Endothelial cell (in vitro differentiated cells): ENCODE measurements around the gene MICB. TPM values are rescaled to one million over a fixed set of nuclear protein-coding genes. Genes with fewer than 3 reads are reported as not detected.
A peak's percentile ranks its signal among the peaks of the same experiment; 100 is the strongest.

Experiments used
- DNase-seq: peaks from one replicate; pipeline ENCODE4 v3.0.0; 2021; ENCODE audit warnings: low spot score
- H3K27ac Mint-ChIP-seq: one replicate; pipeline ENCODE4 v1.8.0; 2021; ENCODE audit warnings: mixed read lengths, inconsistent platforms; ENCODE audit not compliant: unreplicated experiment
- H3K27me3 Mint-ChIP-seq: one replicate; pipeline ENCODE4 v1.8.0; 2021; ENCODE audit warnings: mild to moderate bottlenecking, moderate library complexity, mixed read lengths, inconsistent platforms; ENCODE audit not compliant: unreplicated experiment
- H3K36me3 Mint-ChIP-seq: one replicate; pipeline ENCODE4 v1.8.0; 2021; ENCODE audit warnings: mild to moderate bottlenecking, low read depth, mixed read lengths, inconsistent platforms; ENCODE audit not compliant: unreplicated experiment
- H3K4me1 Mint-ChIP-seq: one replicate; pipeline ENCODE4 v1.8.0; 2021; ENCODE audit warnings: mild to moderate bottlenecking, mixed read lengths, inconsistent platforms; ENCODE audit not compliant: unreplicated experiment
- H3K4me3 Mint-ChIP-seq: one replicate; pipeline ENCODE4 v1.8.0; 2021; ENCODE audit warnings: mild to moderate bottlenecking, mixed read lengths, inconsistent platforms; ENCODE audit not compliant: unreplicated experiment
- H3K9me3 Mint-ChIP-seq: one replicate; pipeline ENCODE4 v1.8.0; 2021; ENCODE audit warnings: mixed read lengths, inconsistent platforms; ENCODE audit not compliant: unreplicated experiment
- total RNA-seq: library from RNA; stranded (reverse); fragmentation: NEBNext Ultra II Directional; extraction: Animal tissue kit (Norgen Biotek cat#: 25700); gene quantifications from one replicate; pipeline ENCODE4 v1.2.1, GENCODE V29; 2021; ENCODE audit not compliant: unreplicated experiment
- TF ChIP-seq, protein P1 (sequence below): fragments of 200-600 bp; sonication (generic); IDR thresholded peaks from one replicate; pipeline ENCODE4 v1.5.0; 2021; ENCODE audit warnings: antibody characterized with exemption; ENCODE audit not compliant: unreplicated experiment

Gene MICB
- total RNA-seq, 1 donor from 2014 or later, result 3.6 TPM

DNA sequence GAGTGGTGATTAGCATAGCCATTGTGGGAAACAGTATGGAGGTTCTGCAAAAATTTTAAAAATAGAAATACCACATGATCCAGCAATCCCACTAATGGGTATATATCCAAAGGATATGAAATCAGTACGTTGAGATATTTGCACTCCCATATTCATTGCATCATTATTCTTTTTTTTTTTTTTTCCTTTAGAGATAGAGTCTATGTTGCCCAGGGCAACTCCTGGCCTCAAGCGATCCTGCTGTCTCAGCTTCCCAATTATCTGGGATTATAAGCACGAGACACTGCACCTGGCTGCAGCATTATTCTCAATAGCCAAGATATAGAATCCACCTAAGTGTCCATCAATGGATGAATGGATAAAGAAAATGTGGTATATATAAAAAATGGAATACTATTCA lies 23.9 kb downstream of the MICB start:
- Mint-ChIP-seq H3K27me3 (no peaks in the 10 kb centered on the region), H3K4me1 (peaks cover 5% of the 10 kb centered on the region), H3K9me3 (no peaks in the 10 kb centered on the region), H3K27ac (no peak overlapping the region), H3K36me3 (no peaks in the 10 kb centered on the region), H3K4me3 (no peak overlapping the region)
- TF ChIP-seq, protein P1, sequence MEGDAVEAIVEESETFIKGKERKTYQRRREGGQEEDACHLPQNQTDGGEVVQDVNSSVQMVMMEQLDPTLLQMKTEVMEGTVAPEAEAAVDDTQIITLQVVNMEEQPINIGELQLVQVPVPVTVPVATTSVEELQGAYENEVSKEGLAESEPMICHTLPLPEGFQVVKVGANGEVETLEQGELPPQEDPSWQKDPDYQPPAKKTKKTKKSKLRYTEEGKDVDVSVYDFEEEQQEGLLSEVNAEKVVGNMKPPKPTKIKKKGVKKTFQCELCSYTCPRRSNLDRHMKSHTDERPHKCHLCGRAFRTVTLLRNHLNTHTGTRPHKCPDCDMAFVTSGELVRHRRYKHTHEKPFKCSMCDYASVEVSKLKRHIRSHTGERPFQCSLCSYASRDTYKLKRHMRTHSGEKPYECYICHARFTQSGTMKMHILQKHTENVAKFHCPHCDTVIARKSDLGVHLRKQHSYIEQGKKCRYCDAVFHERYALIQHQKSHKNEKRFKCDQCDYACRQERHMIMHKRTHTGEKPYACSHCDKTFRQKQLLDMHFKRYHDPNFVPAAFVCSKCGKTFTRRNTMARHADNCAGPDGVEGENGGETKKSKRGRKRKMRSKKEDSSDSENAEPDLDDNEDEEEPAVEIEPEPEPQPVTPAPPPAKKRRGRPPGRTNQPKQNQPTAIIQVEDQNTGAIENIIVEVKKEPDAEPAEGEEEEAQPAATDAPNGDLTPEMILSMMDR, result no peak
- no peak for DNase-seq

DNA sequence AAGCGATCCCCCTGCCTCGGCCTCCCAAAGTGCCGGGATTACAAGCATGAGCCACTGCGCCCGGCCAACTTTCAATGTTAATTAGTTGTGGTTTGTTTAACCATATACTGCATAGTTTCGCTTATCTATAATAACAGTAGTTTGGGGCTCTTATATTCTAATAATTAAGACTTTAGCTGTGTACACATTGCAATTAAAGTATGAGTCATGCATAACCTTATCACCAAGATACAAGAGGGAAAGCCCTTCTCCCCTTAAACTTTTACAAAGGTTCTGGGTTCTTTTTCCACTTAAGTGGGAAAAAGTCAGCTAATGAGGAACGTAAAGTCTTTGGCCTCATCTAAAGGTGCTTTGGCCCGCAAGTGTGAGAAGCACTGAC lies 27.6 kb downstream of the MICB start:
- H3K36me3 Mint-ChIP-seq, result peaks cover 6% of the 10 kb centered on the region
- peaks cover 5% of the 10 kb centered on the region for H3K4me1 Mint-ChIP-seq
- TF ChIP-seq, protein P1, result no peak
- H3K27me3 Mint-ChIP-seq, result no peaks in the 10 kb centered on the region
- H3K4me3 Mint-ChIP-seq, result no peak overlapping the region
- H3K27ac Mint-ChIP-seq, result no peak overlapping the region
- DNase-seq, result no peak
- no peaks in the 10 kb centered on the region for H3K9me3 Mint-ChIP-seq

DNA sequence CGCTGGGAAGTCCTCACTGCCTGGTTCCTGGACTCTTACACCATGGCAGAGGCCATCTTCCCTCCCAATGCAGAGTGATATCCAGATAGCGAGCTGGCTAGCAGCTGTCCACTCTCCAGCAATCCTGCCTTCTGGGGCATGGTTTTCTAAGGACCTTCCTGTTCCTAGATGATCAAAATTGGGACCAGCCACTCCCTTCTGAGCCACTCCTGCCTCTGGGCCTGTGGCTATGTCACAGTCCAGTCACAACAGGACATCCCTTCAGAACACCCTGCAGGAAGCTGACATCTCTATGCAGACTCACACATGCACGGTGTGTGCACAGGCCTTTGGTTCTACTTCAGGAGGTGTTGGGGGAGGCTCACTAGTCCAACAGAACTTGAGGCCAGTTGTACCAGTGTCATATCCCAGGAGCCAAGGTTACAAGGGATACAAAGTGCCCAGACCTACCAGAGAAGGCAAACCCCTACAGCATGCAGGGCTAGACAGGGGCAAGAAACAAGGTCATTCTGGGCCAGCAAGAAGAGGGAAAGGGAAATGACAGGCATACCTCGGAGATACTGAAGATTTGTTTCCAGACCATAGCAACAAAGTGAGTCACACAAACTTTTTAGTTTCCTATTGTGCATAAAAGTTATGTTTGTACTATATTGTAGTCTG lies 28.1 kb downstream of the MICB start:
- Mint-ChIP-seq H3K27me3 (peaks cover 2% of the 10 kb centered on the region), H3K4me3 (no peak overlapping the region), H3K27ac (peak overlapping the region; percentile 84), H3K9me3 (no peaks in the 10 kb centered on the region), H3K4me1 (peaks cover 5% of the 10 kb centered on the region), H3K36me3 (peaks cover 11% of the 10 kb centered on the region)
- TF ChIP-seq, protein P1, result no peak
- no peak for DNase-seq

DNA sequence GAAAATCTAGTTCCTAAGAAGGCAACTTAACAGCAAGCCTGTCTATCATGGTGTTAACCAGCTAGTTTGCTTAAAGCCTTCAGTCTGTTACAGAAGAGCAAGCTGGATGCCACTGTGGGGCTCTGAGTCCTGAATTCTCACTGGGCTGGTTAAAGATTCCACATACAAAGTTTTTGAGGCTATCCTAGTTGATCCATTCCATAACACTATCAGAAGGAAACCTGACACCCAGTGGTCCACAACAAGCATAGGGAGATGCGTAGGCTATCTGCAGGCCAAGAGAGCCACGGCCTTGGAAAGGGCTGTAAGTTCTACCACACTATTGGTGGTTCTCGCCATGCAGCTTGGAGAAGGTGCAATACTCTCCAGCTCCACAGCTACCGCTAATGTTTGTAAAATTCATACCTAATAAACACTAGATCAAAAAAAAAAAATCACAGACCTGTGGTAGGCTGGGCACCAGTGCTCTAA lies 30.4 kb downstream of the MICB start:
- no peaks in the 10 kb centered on the region for H3K9me3 Mint-ChIP-seq
- H3K4me3 Mint-ChIP-seq, result no peak overlapping the region
- H3K4me1 Mint-ChIP-seq, result peaks cover 5% of the 10 kb centered on the region
- no peak for DNase-seq
- TF ChIP-seq, protein P1, result no peak
- H3K27me3 Mint-ChIP-seq, result peaks cover 2% of the 10 kb centered on the region
- H3K36me3 Mint-ChIP-seq, result peaks cover 30% of the 10 kb centered on the region
- H3K27ac Mint-ChIP-seq, result peak overlapping the region; percentile 67

DNA sequence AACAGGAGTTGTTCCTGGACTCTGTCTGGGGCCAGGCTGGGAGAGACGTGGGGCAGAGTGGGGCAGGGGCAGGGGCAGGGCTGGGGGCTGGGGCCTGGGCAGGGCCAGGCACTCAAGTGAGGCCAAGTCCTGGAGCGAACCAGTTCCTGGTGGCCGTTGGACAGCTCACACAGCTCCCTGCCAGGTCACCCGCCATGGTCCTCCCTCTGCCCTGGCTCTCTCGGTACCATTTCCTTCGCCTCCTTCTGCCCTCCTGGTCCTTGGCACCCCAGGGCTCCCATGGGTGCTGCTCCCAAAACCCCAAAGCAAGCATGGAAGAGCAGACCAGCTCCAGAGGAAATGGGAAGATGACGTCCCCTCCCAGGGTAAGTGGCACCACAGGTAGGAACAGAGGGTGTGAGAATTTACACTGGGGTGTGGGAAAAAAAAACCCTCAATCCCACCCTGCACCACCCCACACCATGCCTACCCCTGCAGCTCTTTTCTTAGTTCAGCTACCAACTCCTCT lies 30.9 kb downstream of the MICB start, which contains the start of gene MCCD1:
MCCD1 (plus strand) TSS at position 142 of the 508 bp plus-strand sequence; CDS start at position 195, 53 bp downstream.
- Mint-ChIP-seq H3K36me3 (peaks cover 31% of the 10 kb centered on the region), H3K4me1 (peaks cover 5% of the 10 kb centered on the region), H3K4me3 (no peak within 1 kb of the TSS), H3K27me3 (peaks cover 2% of the 10 kb centered on the region), H3K9me3 (no peaks in the 10 kb centered on the region), H3K27ac (peak within 1 kb of the TSS; percentile 67)
- TF ChIP-seq, protein P1, result no peak
- DNase-seq, result no peak
